NT2/D1 (cell line): Measurements from ENCODE around the gene ARL14EP.

Source experiments
- SUZ12 ChIP-seq: IDR thresholded peaks from 2 replicates; pipeline ENCODE4 v1.6.1; 2011; ENCODE audit not compliant: insufficient read length, insufficient read depth; ENCODE audit errors: extremely low read depth
- YY1 ChIP-seq: IDR thresholded peaks from 2 replicates; pipeline ENCODE4 v1.6.1; 2011; ENCODE audit not compliant: insufficient read length, insufficient read depth
- ZNF274 ChIP-seq: IDR thresholded peaks from 2 replicates; pipeline ENCODE4 v1.6.1; 2011; ENCODE audit warnings: mild to moderate bottlenecking, low read depth, low read length

DNA sequence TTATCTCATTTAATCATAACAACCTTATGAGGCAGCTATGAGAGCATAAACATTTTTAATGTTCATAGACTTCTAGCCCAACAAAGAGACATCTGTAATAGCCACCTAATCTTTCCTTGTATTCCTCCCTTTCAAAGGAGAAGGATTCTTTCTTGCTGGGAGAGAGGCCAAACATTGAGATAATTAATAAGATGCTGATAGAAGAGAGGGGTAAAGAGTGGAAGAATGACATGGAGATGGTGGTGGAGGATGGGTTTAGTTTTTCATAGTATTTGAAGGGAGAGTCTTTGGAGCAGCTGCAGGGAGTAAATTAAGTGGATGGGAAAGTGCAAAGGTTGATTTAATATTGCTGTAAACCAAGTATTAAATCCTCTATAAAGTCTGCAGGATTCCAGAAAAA is 57.9 kb downstream of the ARL14EP start:
- TF ChIP-seq SUZ12 = no peak
- TF ChIP-seq ZNF274 = no peak
- no peak for TF ChIP-seq YY1
